ENCODE results near the gene CLDN12.

CLDN12 gene

DNA sequence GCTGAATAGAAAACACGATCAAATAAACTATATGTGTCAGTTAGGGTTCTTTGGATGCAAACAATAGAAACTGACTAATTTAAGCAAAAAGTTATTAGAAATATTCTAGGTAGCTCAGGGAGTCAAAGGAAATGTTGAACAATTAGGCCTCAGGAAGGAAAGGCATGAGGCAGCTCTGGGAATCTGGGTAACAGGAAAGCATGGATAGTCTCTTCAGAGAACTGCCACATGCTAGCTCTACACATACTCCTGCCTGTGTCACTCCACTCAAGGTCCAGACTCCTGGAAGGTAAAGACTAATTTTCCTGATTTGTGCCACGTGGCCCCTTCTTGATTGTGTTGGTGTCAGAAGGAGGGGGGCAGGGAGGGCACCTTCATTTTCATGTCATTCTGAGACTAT, 42.4 kb downstream of the CLDN12 start:
- DNase-seq: no peak

DNA sequence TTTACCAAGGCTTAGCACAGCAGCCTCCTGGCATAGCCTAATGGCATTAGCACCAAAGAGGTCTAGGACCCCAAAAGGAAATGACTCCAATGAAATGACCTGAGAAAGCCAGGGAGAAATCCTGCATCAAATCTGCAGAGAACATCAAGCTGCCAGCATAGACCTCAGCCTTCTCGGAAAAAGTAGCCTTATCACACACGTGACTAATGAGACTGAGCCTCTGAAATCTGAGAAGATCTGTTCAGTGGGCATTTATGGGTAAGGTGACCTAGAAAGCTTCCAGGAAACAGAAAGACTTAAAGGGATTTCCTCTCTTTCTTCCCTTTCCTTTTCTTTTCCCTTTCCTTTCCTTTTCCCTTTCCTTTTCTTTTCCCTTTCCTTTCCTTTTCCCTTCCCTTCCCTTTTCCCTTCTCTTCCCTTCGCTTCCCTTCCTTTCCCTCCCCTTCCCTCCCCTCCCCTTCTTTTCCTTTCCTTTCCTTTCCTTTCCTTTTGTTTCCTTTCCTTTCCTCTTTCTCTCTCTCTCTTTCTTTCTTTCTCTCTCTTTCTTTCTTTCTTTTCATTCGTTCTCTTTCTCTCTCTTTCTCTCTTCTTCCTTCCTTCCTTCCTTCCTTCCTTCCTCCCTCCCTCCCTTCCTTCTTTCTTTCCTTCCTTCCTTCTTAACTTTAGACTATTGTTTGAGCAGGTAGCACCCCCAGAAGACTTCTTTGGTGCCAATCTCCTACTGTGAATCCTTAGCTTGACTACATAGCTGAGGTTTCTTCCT, 43.1 kb downstream of the CLDN12 start:
- DNase-seq: no peak

DNA sequence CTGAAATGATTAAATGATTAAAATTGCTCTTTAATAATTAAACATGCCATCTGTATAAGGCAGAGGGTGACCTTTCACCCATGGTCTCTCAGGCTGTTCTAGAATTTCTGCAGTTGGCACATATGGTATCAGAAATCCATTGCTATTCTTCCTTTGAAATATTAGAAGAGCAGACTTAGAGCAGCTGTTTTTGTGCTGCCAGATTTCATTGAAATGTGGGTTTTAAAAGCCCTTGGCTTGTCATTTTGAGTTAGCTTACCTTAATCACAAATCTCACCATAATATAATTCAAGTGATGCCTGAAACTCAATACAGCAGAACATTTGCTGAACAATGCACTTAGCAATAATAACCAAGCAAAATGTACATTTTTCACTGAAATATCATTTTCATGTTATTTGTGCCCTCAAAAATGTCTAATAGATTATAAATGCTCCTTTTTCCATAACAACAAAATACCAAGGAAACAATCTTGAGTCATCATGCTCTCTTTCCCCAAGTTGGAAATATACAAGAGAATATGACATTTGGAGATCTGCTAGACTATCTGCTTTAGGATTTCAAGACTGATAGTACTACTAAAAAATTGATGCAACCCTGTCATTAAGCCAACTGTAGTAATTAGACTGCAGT, 50.1 kb downstream of the CLDN12 start:
- DNase-seq: no peak

DNA sequence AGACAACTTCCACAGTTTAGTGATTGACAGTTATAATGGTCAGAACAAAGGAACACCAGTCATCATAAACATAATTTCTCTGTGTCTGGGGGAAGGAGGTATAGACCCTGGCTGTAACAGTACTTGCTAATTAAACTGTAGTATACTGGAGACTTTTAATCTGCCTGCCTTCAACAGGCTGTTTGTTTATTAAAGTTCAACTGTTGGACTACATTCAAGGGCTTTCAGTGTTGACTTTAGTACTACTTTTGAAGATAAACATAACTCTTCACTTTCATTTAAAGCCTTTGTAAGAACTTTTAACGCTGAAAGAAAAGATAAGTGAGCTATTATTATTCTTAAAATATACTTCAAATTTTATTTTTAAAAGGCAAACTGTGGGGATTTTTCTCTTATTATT, 50.7 kb downstream of the CLDN12 start:
- no peak for DNase-seq

DNA sequence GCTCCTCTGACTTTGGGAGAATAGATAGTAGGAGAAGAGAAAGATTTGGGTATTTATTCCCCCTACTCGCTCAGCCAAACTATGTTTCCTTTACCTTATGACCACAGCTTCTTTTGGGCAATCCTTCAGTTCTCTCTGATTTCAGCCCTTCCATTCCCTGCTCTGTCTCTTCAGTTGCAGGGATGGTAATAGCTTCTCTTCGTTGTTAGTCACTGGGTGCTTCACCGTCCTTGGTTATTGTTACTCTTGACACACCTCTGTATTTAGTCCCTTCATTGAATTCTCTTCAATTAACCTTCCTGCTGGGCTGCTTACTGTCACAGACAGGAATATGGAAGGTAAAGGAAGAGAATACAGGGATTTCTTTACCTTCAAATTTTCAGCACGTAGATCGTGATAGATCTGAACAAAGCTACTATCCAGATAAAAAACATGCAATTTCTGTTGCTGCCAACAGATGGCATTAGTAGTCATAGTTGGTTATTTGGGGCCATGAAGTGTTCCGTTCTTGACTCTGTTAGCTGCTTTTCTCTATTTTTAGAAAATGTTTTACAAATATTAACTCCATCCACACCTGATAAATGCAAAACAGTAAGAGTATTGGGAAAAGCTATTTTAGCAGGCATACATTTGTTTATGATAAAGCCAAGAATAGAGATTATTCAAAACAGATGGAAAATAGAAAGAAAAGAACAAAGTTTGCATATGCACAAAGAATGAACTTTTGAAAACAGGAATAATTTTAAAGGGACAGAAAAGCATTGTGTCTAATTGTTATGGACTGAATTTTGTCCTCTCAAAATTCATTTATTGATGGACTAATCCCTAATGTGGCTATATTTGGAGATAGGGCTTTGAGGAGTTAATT, 52.1 kb downstream of the CLDN12 start:
- DNase-seq: peak; percentile 9

DNA sequence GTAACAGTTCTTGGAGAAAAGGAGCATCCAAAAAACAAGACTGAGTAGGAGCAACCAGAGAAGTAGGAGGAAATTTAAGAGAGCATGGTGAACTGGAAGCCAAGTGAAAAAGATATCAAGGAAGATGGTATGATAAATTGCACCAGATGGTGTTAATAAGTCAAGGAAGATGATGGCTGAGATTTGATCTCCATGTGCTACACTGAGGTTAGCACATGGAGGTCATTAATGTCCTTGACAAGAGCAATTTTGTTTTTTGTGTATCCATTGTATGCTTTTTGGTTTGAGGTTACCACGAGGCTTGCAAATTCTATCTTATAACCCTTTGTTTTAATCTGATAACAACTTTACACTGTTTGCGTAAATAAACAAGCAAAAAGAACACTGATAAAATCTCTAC, 54.8 kb downstream of the CLDN12 start:
- DNase-seq: no peak

DNA sequence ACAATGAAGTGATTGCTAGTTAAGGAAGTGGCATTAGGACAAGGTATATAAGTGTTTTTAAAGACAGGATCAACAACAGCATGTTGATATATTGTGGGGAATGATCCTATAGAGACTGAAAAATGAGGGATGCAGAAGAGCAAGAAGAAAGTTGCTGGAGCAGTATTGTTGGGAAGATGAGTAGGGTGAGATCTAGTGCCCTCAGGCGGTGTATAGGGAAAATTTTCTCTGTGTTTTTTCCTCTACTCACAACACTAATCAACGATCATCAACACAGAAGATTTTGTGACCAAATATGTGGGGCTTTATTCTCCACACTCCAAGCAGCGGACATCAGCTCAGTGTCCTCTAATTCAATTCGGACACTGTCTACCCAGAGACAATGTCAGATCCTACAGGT, 56.6 kb downstream of the CLDN12 start:
- no peak for DNase-seq

DNA sequence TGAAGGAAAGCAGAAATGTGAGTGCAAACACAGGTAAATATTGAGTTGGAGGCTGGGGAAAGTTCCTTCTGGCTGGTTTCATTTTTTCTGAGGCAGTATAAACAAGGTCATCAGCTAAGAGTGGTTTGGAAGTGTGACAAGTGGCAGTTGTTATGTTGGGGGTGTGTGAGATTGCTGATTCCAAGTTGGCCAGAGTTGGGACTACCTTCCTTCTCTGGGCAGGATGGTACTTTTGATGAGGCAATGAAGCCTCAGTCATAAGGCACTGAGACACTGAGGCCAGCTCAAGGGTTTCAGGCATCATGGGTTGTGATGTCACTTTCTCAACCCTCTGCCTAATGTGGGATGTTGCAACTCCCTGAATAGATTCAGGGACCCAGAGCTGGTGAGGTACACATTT, 58.0 kb downstream of the CLDN12 start:
- no peak for DNase-seq

DNA sequence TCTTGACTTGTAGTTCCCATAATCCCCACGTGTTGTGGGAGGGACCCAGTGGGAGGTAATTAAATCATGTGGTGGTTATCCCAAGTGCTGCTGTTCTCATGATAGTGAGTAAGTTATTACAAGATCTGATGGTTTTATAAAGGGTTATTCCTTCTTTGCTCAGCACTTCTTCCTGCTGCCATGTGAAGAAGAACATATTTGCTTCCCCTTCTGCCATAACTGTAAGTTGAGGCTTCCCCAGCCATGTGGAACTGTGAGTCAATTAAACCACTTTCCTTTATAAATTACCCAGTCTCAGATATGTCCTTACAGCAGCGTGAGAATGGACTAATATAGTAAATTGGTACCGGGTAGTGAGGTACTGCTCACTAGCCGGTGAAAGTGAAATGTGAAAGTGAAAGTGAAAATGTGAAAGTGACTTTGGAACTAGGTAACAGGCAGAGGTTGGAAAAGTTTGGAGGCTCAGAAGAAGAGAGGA, 59.9 kb downstream of the CLDN12 start:
- DNase-seq: peak; percentile 30

All from central memory CD4-positive, alpha-beta T cell (primary cell).